NCI-H1092 treated with DMSO at 0.1 percent for 48 hours (cell line): ENCODE data around the gene HOXB7.

ENCODE experiments used
- DNase-seq: peaks from one replicate; lab custom pipeline; 2025; lab: John Stamatoyannopoulos, UW

HOXB7 gene

DNA sequence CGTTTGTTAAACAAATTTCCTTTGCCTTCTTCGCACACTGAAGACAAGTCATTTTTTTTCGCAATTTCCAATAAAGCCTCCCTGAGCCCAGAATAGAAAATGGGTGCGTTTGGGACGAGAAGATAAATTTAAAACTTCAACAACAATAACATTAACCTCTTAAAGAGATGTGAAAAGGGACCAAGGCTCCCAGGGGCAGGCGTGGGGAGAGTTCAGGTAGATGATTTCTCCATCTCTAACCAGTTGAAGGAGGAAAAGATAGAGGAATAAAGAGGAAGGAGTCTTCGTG, 31.4 kb downstream of the HOXB7 start:
- no peak for DNase-seq

DNA sequence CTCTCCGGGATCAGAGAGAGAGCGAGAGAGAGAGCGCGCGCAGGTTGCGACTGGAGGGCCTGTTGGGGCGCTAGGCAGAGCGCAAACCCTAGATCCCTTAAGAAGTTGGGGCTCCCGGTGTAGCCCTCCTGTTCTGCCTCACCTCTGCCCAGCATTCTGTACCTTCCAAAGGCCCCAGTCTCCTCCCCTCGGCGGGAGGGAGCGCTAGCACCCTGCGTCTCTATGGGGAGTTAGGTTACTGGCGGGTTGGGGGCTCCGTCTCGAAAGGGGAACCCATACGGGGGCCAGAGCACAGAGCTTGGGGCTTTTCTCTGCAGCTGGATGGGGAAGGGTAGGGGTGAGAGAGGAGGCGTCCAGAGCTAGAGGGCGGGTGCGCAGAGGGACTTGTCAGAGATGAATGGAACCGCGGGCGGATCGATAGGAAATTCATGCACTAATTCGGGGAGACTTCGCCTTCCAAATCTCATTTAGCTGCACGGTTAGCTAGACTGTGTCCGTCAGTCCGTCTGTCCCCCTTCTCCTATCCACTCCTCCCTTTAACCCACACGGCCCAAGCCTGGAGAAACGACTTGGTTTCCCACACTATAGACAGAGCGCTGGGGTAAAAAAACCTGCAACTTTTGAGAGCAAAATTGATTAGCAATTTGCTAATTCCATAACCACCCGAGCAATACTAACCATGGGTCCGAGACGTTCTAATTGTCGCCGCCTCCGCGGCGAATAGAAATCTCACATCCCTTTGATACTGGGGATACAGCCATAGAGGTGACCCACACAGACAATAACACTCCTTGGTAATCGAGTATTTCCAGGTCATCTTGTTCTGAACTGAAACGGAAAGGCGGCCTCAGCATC, 32.0 kb downstream of the HOXB7 start:
- no peak for DNase-seq

GRCh38 chr17:48577946-48578615, 32.7 kb downstream of the HOXB7 start, which contains the start of gene HOXB4:
TSS of gene HOXB4 (minus strand) at chr17:48578350. CDS start at chr17:48578319, 31 bp downstream.
- no peak for DNase-seq

DNA sequence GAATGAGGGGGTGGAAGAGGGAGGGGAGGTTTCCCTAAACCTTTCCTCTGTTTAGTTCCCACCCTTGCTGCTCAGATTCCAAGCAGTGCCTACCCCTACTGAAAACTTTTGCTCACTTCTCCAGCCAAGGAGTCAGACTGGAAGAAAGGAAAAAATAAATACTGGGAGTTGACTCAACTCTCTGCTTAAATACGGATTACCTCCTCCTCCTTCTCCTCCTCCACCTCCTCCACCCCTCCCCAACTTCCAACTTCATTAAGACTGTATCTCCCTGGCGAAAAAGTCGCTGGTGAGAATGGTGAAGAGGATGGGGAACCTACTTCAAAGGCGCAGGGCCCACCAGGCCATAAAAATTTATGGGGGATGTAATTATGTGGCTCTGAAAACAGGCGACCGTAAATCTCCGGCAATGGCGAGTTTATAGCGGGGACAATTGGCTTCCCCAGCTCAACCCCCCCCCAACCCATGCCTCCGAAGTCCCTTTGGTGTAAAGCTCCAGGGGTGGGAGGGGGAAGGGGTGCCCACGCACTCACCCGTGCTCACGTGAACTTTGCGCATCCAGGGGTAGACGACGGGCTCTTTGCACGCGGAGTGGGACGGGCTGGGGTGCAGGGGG, 33.4 kb downstream of the HOXB7 start:
- DNase-seq = no peak

- no peak for DNase-seq
Observed at GRCh38 chr17:48576479-48577309, 34.1 kb downstream of the HOXB7 start.

DNA sequence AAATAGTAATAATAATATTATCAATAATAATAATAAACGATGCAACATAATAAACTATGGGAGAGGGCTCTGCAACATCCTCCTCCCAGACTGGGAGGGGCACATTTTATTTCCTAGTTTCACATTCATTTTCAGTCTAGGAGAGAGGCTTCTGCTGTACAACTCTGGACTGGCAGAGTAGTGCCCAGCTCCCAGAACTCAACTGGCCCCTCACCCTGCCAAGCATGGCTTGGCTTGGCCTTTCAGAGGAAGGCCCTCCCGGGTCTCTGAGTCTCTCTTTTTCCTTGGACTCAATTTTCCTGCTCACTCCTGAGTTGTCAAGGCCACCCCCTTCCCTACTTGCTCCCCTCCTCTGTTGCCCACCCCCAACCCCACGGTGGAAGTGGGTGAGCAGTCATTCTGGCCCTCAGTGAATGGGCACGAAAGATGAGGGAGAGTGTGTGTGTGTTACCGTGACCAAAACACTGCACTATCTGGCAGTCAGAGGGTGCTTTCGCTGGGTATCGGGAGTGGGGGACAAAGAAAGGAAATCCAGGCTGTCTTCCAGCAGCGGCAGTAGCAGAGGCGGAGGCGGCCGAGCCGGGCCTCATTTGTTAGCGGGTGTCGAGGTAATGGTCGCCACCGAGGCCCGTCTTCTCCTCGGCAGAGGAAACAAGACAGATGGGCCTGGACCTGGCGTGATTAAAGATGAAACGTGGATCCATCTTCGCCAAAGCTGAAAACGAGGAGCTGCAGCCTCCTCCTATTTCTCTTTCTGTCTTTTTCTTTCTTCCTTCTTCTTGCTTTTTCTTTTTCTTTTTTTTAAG, 34.9 kb downstream of the HOXB7 start:
- DNase-seq = no peak

DNA sequence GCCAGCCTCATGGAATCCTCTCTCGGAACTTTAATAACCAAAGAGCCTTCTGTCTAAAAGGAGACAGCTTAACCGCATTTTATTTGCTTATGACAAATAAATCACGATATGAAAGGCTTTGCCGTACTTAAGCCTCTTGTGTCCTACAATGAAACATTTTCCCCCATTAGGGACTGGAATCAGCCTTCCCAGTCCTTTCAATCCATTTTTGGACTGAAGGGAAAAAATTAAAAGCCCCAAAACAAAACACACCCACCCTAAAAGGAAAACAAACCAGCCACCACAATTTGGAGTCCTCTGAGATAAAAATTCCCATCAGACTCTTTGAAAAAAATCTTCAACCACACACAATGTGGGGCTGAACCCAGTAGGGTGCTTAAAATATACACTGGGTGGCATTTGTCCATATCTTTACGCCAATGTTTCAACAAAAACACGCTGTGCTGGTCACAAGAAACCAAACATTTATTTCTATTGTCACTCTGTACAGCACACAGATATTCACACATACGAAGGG, 35.7 kb downstream of the HOXB7 start:
- no peak for DNase-seq

DNA sequence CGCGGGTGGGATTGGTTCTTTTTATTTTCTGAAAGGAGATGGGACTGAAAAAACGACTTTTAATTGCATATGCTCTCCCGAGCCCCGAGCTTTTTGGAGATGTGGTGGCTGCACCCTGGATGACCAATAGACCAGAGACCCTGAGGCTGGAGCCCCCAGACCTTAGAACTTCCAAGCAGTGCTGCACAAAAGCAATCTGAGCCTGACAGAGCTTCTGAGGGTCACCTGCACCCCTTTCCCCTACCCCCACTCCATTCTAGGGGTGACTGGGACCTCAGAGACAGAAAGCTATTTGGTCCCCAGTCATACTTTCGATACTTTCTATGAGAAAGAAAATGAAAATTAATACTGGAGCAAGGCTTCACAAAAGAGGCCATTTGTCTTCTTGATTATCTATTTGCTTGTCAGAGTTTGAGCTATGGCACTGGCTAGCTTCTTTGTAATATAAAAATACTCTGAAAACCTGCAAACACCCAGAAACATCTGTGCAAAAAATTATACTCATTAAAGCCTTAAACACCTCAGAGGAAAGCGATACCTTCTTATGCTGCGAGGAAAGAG, 36.2 kb downstream of the HOXB7 start:
- no peak for DNase-seq

GRCh38 chr17:48571826-48572417, 38.9 kb downstream of the HOXB7 start:
- DNase-seq = no peak

GRCh38 chr17:48571024-48571818, 39.6 kb downstream of the HOXB7 start:
- no peak for DNase-seq

DNA sequence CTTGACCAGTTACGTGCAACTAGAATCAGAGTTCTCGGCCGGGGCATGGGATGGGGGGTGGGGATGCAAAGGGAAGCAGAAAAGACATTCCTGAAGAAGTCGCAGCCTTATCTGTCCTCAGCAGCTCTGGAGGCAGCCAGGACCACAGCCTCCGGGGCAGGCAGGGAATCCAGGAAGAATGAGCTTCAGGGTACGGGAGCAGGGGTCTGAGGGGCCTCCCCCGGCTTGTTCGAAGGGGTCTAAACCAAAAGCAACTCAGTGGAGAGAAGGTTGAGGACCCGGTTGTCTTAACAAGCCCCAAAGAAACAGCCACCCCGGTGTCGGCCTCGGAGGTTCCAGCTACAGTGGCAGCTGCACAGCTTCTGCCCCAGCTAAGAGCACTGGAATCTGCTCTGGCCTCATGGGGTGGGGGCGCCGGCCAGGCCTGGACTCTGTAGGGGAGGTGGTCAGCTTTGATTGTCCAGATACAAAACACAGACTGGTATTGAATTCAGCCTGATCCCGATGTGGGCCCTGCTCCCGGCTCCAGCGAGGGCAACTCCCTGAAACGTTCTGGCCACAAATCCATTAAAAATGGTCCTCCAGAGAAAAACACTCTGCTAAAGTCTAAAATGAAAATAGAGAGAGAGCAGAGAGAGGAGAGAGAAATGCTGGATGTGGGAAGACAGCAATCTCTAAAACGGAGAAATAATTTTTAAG, 40.3 kb downstream of the HOXB7 start:
- no peak for DNase-seq

- DNase-seq = no peak
Observed at GRCh38 chr17:48569674-48570324, 41.0 kb downstream of the HOXB7 start.

- DNase-seq = no peak
Observed at GRCh38 chr17:48569240-48569582, 41.6 kb downstream of the HOXB7 start.

DNA sequence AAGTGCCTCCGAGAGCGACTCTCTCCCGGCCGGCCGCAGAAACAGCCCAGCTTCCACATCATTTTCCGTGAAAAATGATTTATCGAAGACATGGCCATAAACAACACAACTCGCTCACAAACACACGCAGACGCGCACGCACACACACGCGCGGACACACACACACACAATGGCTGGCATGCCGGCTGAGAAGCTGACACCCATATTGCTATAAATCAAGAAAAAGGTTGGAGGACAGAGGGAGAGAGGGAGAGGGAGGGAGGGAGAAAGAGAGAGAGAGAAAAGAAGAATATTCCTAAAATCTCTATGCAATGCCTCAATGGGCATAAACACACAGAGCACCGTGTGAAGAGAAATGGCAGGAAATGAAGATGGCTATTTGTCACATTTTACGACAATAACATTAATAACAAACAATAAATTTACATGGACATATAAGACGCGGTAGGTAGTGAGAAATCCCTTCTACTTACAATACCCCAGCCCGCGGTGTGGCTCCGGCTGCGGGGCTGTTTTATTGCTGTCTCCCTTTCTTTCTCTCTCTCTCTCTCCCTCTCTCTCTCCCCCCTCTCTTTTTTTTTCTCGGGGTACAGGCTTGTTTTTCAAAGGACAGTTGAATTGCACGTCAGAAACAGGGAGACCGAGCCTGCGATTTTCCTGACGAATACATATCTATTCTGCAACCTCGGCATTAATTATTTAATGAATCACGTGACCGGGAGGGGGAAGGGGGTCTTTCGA, 42.1 kb downstream of the HOXB7 start:
- DNase-seq = no peak

GRCh38 chr17:48567646-48568354, 43.0 kb downstream of the HOXB7 start:
- no peak for DNase-seq

DNA sequence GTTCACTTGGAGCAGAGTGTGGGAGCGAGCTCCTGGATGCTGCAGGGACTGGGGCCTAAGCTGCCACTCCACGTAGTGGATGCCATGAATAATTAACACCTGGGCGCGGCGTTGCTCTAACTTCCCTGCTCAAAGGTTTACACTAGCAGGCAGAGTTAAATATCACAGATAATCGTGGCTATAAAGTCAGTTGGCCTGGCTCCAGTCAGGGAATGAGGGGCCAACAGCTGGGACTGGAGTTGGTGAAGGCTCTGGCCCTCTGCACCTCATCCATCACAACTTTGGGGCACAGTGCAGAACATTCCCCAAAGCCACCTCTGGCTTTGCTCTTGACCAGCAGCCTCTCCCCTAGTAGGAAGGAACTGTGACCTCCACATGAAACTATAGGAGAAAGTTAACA, 43.6 kb downstream of the HOXB7 start:
- DNase-seq = no peak

DNA sequence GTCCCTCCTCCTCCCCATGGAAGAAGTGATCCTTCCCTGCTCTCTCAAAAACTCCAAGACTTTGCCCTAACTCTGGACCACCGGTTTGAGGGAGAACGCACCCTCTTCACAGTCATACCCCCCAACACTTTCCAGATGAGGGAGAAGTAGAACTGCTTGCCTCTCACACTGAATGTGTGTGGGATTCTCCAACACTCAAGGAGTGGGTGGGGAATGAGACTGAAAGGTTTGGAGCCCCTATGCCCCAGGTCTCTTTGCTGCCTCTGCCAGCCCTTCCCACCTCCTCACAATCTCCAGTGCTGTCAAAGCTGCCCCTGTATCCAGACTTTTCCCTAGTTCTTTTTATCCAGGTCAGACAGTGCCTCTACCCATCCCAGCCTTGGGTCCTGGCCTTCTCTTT, 44.1 kb downstream of the HOXB7 start:
- no peak for DNase-seq
